Effector memory CD8-positive, alpha-beta T cell (primary cell): Measurements from ENCODE around the gene MRPS5.

Experiments used
- ATAC-seq: fragments of 150-1000 bp; cut with Tn5 transposase; replicated peaks from 2 replicates; pipeline ENCODE4 v1.10.0; 2021; ENCODE audit warnings: mild to moderate bottlenecking, moderate library complexity
- DNase-seq, 3 experiments: peaks; one replicate each; pipeline ENCODE4 v3.0.0; 2021
- H3K27ac Mint-ChIP-seq, 2 donors: one replicate each; pipeline ENCODE4 v1.8.0; 2022; ENCODE audit warnings: mild to moderate bottlenecking in 2 of 2, mixed read lengths in 2 of 2, moderate library complexity in 2 of 2
- H3K27me3 Mint-ChIP-seq, 2 donors: one replicate each; pipeline ENCODE4 v1.8.0; 2022; ENCODE audit warnings: mixed read lengths in 2 of 2
- H3K36me3 Mint-ChIP-seq: one replicate; pipeline ENCODE4 v1.8.0; 2022; ENCODE audit warnings: mild to moderate bottlenecking, moderate library complexity, mixed read lengths; ENCODE audit not compliant: insufficient read depth
- H3K4me1 Mint-ChIP-seq, 2 donors: one replicate each; pipeline ENCODE4 v1.8.0; 2022; ENCODE audit warnings: low read depth in 2 of 2, mixed read lengths in 2 of 2
- H3K4me3 Mint-ChIP-seq, 2 donors: one replicate each; pipeline ENCODE4 v1.8.0; 2022; ENCODE audit warnings: mild to moderate bottlenecking in 2 of 2, mixed read lengths in 2 of 2, moderate library complexity in 2 of 2
- H3K9me3 Mint-ChIP-seq, 2 donors: one replicate each; pipeline ENCODE4 v1.8.0; 2022; ENCODE audit warnings: mixed read lengths in 2 of 2

Gene MRPS5

GRCh38 chr2:95054016-95054415 lies 67.6 kb downstream of the MRPS5 start:
- no peak overlapping the region for H3K4me3 Mint-ChIP-seq
- H3K9me3 Mint-ChIP-seq = no peaks in the 10 kb centered on the region
- peaks cover 2% of the 10 kb centered on the region for H3K36me3 Mint-ChIP-seq
- H3K27ac Mint-ChIP-seq = no peak overlapping the region
- peaks cover 0 to 3% of the 10 kb centered on the region in 2 donors for H3K4me1 Mint-ChIP-seq
- peaks cover 17 to 57% of the 10 kb centered on the region in 2 donors for H3K27me3 Mint-ChIP-seq
- no peak for DNase-seq
- ATAC-seq = no peak

- DNase-seq (no peak), ATAC-seq (no peak)
- no peaks in the 10 kb centered on the region for H3K9me3 Mint-ChIP-seq
- peaks cover 15 to 52% of the 10 kb centered on the region in 2 donors for H3K27me3 Mint-ChIP-seq
- no peak overlapping the region for H3K4me3 Mint-ChIP-seq
- H3K27ac Mint-ChIP-seq = no peak overlapping the region
- H3K4me1 Mint-ChIP-seq = peaks cover 0 to 3% of the 10 kb centered on the region in 2 donors
- H3K36me3 Mint-ChIP-seq = peaks cover 2% of the 10 kb centered on the region
Measured at GRCh38 chr2:95053543-95053942, 68.1 kb downstream of the MRPS5 start.

- no peak overlapping the region for H3K27ac Mint-ChIP-seq
- no peaks in the 10 kb centered on the region for H3K36me3 Mint-ChIP-seq
- no peak overlapping the region for H3K4me3 Mint-ChIP-seq
- peaks cover 9 to 46% of the 10 kb centered on the region in 2 donors for H3K27me3 Mint-ChIP-seq
- no peaks in the 10 kb centered on the region for H3K9me3 Mint-ChIP-seq
- ATAC-seq (no peak), DNase-seq (no peak)
- peaks cover 0 to 3% of the 10 kb centered on the region in 2 donors for H3K4me1 Mint-ChIP-seq
Measured at GRCh38 chr2:95052804-95053479, 68.7 kb downstream of the MRPS5 start.

GRCh38 chr2:95052307-95052706 lies 69.3 kb downstream of the MRPS5 start:
- H3K4me1 Mint-ChIP-seq = peaks cover 0 to 3% of the 10 kb centered on the region in 2 donors
- ATAC-seq = no peak
- no peaks in the 10 kb centered on the region for H3K9me3 Mint-ChIP-seq
- DNase-seq = no peak
- H3K27me3 Mint-ChIP-seq = peaks cover 6 to 44% of the 10 kb centered on the region in 2 donors
- H3K4me3 Mint-ChIP-seq = no peak overlapping the region
- no peak overlapping the region for H3K27ac Mint-ChIP-seq
- H3K36me3 Mint-ChIP-seq = no peaks in the 10 kb centered on the region

DNA sequence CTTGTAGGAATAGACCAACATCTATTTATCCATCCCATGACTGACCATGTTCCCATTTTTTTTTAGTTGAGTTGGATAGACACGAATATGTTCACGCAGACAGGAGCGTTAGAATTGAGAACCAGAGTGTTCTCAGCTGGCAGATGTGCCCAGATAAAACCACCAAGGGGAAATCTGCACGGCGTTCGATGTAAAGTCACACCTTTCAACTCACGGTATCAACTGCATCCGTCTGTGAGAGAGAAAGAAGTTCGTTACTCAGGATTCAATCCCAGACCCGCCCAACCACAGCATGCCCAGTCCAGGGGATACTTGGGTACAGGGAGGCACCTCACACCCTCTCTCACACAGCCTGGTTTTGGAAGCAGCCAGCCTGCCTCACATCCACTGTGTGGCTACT lies 70.0 kb downstream of the MRPS5 start:
- DNase-seq = no peak
- ATAC-seq = no peak
- peaks cover 11 to 39% of the 10 kb centered on the region in 2 donors for H3K27me3 Mint-ChIP-seq
- no peaks in the 10 kb centered on the region for H3K9me3 Mint-ChIP-seq
- H3K27ac Mint-ChIP-seq = no peak overlapping the region
- no peak overlapping the region for H3K4me3 Mint-ChIP-seq
- H3K36me3 Mint-ChIP-seq = no peaks in the 10 kb centered on the region
- peaks cover 0 to 3% of the 10 kb centered on the region in 2 donors for H3K4me1 Mint-ChIP-seq

DNA sequence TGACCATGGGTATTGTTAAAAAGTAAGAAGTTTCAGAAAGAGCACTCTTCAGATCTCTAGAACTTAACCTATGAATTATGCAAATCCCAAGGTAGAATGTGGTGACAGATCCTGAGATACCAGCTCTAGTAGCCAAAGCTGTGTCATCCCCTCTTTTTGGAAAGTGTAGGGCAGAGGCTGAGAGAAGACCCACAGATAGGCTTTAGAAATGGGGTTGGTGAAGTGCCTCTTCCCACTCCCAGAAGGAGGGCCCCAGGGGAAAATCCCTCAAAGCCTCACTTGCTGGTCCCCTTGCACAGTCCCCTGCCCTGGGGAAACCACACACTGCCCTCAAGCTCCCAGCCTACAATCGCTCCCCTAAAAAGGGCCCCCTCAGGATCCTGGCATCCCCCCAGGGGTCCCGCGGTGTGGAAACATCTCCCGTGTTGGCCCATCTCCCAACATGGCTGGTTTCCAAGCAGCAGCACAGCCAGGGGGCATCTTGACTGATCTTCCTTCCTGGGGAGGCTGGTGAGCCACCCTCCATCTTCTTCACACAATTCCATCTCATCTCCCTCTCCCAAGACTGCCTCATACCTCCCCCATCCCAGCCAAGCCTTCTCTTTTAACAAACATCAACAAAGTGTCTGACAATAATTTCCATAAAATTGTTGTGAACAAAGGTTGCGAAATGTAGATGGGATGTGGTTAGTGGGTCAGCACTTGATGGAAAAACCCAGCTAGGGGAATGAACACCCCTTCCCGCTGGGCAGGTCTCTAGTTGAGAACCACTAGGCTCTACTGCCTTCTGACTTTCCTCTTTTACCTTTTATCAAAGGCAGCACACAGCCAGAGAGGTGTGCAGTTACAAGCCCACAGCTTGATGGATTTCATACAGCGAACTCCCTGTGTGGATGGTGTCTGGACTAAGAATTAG lies 71.0 kb downstream of the MRPS5 start:
- Mint-ChIP-seq H3K36me3 (no peaks in the 10 kb centered on the region), H3K4me3 (no peak overlapping the region), H3K27me3 (peaks cover 19 to 34% of the 10 kb centered on the region in 2 donors), H3K9me3 (no peaks in the 10 kb centered on the region), H3K4me1 (no peaks in the 10 kb centered on the region), H3K27ac (no peak overlapping the region)
- DNase-seq (no peak), ATAC-seq (no peak)

DNA sequence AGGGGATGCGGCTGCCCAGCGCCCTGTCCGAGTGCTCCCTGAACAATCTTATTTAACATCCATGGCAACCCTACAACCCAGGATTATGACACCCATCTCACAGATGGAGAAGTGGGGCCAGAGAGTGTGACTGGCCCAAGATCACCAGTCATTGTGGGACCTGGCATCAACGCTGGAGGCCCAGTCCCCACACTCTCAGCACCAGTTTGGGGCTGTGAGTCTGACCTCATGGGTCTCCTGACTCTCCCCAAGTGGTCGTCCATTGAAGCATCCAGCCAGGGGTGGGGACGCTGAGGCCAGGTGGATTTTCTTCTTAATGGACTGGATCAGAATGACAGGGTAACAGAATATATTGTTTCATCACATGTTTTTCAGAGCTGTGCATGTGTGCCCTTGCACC lies 71.6 kb downstream of the MRPS5 start:
- ATAC-seq (no peak), DNase-seq (no peak)
- H3K36me3 Mint-ChIP-seq = no peaks in the 10 kb centered on the region
- H3K4me1 Mint-ChIP-seq = no peaks in the 10 kb centered on the region
- no peaks in the 10 kb centered on the region for H3K9me3 Mint-ChIP-seq
- no peak overlapping the region for H3K4me3 Mint-ChIP-seq
- H3K27ac Mint-ChIP-seq = no peak overlapping the region
- H3K27me3 Mint-ChIP-seq = peaks cover 22 to 40% of the 10 kb centered on the region in 2 donors

DNA sequence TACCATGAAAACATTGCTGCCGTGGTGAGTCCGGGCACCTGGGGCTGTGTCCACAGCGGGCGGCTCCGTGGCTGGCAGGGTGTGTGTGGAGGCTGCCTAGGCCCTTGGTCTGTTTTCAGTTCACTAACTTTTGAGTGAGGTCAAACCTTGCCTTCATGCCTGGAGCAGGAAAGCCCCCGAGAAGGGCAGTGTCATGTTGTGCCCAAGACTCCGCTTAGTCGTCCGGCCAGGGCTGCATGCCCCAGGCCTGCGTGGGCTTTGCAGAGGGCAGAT lies 72.0 kb downstream of the MRPS5 start:
- Mint-ChIP-seq H3K36me3 (no peaks in the 10 kb centered on the region), H3K9me3 (no peaks in the 10 kb centered on the region), H3K27me3 (peaks cover 22 to 43% of the 10 kb centered on the region in 2 donors), H3K4me3 (no peak overlapping the region), H3K27ac (no peak overlapping the region), H3K4me1 (no peaks in the 10 kb centered on the region)
- DNase-seq = no peak
- ATAC-seq = no peak

GRCh38 chr2:95048825-95049682 lies 72.6 kb downstream of the MRPS5 start:
- Mint-ChIP-seq H3K36me3 (no peaks in the 10 kb centered on the region), H3K4me1 (no peaks in the 10 kb centered on the region), H3K27ac (no peak overlapping the region), H3K9me3 (no peaks in the 10 kb centered on the region), H3K4me3 (no peak overlapping the region), H3K27me3 (peaks cover 22 to 46% of the 10 kb centered on the region in 2 donors)
- ATAC-seq = no peak
- no peak for DNase-seq

- H3K4me3 Mint-ChIP-seq = no peak overlapping the region
- DNase-seq (no peak), ATAC-seq (no peak)
- no peaks in the 10 kb centered on the region for H3K36me3 Mint-ChIP-seq
- peaks cover 32 to 48% of the 10 kb centered on the region in 2 donors for H3K27me3 Mint-ChIP-seq
- H3K4me1 Mint-ChIP-seq = no peaks in the 10 kb centered on the region
- H3K9me3 Mint-ChIP-seq = no peaks in the 10 kb centered on the region
- H3K27ac Mint-ChIP-seq = no peak overlapping the region
Measured at GRCh38 chr2:95047629-95048510, 73.7 kb downstream of the MRPS5 start.

DNA sequence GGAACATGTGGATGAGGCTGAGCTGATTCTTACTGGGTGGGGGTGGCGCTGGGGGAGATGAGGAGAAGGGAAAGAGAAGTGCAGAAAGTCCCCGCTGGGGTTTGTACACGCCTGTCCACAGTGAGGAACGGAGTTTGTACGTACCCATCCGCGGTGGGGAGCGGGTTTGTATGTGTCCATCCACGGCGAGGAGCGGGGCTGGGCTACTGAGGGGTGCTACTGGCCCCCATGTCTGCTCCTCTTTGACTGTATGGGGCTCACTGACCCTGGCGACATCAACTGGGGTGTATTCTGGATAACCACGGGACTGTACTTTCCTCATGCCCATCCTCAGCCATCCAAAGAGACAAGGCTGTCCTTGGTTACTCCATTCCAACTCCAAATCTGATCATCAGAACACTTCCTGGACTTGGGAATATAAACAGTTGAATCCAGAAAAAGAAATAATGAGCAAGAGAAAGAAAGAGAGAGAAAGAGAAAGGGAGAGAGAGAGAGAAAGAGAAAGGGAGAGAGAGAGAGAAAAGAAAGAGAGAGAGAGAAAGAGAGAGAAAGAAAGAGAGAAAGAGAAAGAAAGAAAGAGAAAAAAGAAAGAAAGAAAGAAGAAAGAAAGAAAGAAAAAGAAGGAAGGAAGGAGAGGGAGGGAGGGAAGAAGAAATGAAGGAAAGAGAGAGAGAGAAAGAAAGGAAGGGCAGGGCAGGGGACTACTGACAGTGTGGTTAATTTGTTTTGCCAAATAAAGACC lies 75.1 kb downstream of the MRPS5 start:
- H3K36me3 Mint-ChIP-seq = no peaks in the 10 kb centered on the region

DNA sequence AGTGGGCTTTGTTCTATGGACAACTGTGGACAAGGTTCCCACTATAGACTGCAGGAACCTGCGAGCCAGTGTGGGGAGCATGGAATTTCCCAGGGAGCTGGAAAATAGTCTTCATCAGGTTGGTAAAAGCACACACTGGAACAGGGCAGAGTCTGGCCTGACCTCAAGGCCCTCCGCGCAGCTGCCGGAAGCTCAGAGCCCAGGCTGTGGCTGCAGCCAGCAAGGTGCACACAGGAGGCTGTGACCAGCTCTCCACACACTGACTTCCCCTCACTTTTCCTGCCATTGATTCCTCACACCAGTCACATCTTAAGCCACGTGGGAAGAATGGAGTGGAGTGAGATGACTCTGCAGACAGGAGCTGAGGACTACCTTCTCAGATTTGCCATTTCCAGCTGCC lies 77.0 kb downstream of the MRPS5 start:
- Mint-ChIP-seq H3K4me3 (no peak overlapping the region), H3K4me1 (peaks cover 0 to 1% of the 10 kb centered on the region in 2 donors), H3K27ac (no peak overlapping the region), H3K36me3 (no peaks in the 10 kb centered on the region), H3K9me3 (peaks cover 2 to 5% of the 10 kb centered on the region in 2 donors), H3K27me3 (peaks cover 28 to 45% of the 10 kb centered on the region in 2 donors)
- ATAC-seq (no peak), DNase-seq (no peak)

More for the DNA sequence above, 75.1 kb downstream of the MRPS5 start:
- peaks cover 35 to 47% of the 10 kb centered on the region in 2 donors for H3K27me3 Mint-ChIP-seq
- no peak overlapping the region for H3K4me3 Mint-ChIP-seq
- ATAC-seq = no peak
- DNase-seq = no peak
- no peak overlapping the region for H3K27ac Mint-ChIP-seq
- no peaks in the 10 kb centered on the region for H3K9me3 Mint-ChIP-seq
- H3K4me1 Mint-ChIP-seq = no peaks in the 10 kb centered on the region
